Stimulated activated CD4-positive, alpha-beta T cell treated with anti-CD3 and anti-CD28 coated beads, TNF-alpha, amount 100 ng/mL, for 24 hours (primary cell): ENCODE data around the gene DENND5B.
A peak's percentile ranks its signal among the peaks of the same experiment; 100 is the strongest.

Experiments
- DNase-seq, 3 experiments: peaks; one replicate each; pipeline ENCODE4 v3.0.0-alpha.2; 2020; ENCODE audit warnings: low read depth in 3 of 3

DENND5B gene

GRCh38 chr12:31471823-31472222, 119.1 kb downstream of the DENND5B start:
- no peak for DNase-seq

- DNase-seq = no peak
Measured at GRCh38 chr12:31471051-31471450, 119.9 kb downstream of the DENND5B start.

GRCh38 chr12:31470459-31470858, 120.5 kb downstream of the DENND5B start:
- no peak for DNase-seq

GRCh38 chr12:31466768-31467167, 124.2 kb downstream of the DENND5B start:
- DNase-seq = no peak

- DNase-seq = no peak
Measured at GRCh38 chr12:31465002-31465401, 125.9 kb downstream of the DENND5B start.

GRCh38 chr12:31460024-31460423, 130.9 kb downstream of the DENND5B start:
- DNase-seq = no peak

GRCh38 chr12:31456562-31456961, 134.4 kb downstream of the DENND5B start:
- no peak for DNase-seq

GRCh38 chr12:31444736-31445135, 146.2 kb downstream of the DENND5B start:
- no peak for DNase-seq

- DNase-seq = no peak
Measured at GRCh38 chr12:31440586-31440985, 150.3 kb downstream of the DENND5B start.

- DNase-seq = no peak
Measured at GRCh38 chr12:31440134-31440533, 150.8 kb downstream of the DENND5B start.

GRCh38 chr12:31431721-31432240, 159.2 kb downstream of the DENND5B start:
- DNase-seq = no peak

GRCh38 chr12:31423405-31423804, 167.5 kb downstream of the DENND5B start:
- no peak for DNase-seq

GRCh38 chr12:31412292-31412801, 178.6 kb downstream of the DENND5B start:
- DNase-seq = no peak

GRCh38 chr12:31408763-31409162, 182.2 kb downstream of the DENND5B start:
- no peak for DNase-seq

- DNase-seq = no peak
Measured at GRCh38 chr12:31407562-31407961, 183.4 kb downstream of the DENND5B start.

GRCh38 chr12:31406345-31406744, 184.6 kb downstream of the DENND5B start:
- no peak for DNase-seq

- DNase-seq = no peak
Measured at GRCh38 chr12:31405021-31405420, 185.9 kb downstream of the DENND5B start.

- DNase-seq = peak; percentile 6 to 28 (median 19)
Measured at GRCh38 chr12:31403099-31403607, 187.8 kb downstream of the DENND5B start.

- no peak for DNase-seq
Measured at GRCh38 chr12:31393004-31393550, 197.9 kb downstream of the DENND5B start.

GRCh38 chr12:31390991-31391390, 199.9 kb downstream of the DENND5B start:
- no peak for DNase-seq

- DNase-seq = no peak
Measured at GRCh38 chr12:31388713-31389112, 202.2 kb downstream of the DENND5B start.

- DNase-seq = no peak
Measured at GRCh38 chr12:31387466-31387865, 203.5 kb downstream of the DENND5B start.

GRCh38 chr12:31387011-31387410, 203.9 kb downstream of the DENND5B start:
- DNase-seq = no peak

GRCh38 chr12:31386364-31386777, 204.6 kb downstream of the DENND5B start:
- DNase-seq = no peak
